Neural cell (in vitro differentiated cells): ENCODE results near the gene CABP2.

Experiments
- EP300 ChIP-seq: fragments of 450-650 bp; conservative IDR thresholded peaks from 2 replicates; pipeline ENCODE4 v1.6.1; 2014; ENCODE audit warnings: antibody characterized with exemption, mild to moderate bottlenecking, moderate library complexity; ENCODE audit not compliant: poor library complexity, severe bottlenecking
- EZH2 ChIP-seq: fragments of 200-600, 300-800 bp; shearing (Covaris generic), sonication (generic); IDR thresholded peaks from 2 replicates; pipeline ENCODE4 v1.6.1; 2014; ENCODE audit warnings: antibody characterized with exemption, low read length, borderline replicate concordance, mild to moderate bottlenecking; ENCODE audit not compliant: insufficient read depth, poor library complexity, severe bottlenecking
- TF ChIP-seq, protein P1 (sequence below): fragments of 450-650 bp; IDR thresholded peaks from 2 replicates; pipeline ENCODE4 v1.5.1; 2014; ENCODE audit warnings: antibody characterized with exemption, mild to moderate bottlenecking, moderate library complexity; ENCODE audit not compliant: poor library complexity, severe bottlenecking

DNA sequence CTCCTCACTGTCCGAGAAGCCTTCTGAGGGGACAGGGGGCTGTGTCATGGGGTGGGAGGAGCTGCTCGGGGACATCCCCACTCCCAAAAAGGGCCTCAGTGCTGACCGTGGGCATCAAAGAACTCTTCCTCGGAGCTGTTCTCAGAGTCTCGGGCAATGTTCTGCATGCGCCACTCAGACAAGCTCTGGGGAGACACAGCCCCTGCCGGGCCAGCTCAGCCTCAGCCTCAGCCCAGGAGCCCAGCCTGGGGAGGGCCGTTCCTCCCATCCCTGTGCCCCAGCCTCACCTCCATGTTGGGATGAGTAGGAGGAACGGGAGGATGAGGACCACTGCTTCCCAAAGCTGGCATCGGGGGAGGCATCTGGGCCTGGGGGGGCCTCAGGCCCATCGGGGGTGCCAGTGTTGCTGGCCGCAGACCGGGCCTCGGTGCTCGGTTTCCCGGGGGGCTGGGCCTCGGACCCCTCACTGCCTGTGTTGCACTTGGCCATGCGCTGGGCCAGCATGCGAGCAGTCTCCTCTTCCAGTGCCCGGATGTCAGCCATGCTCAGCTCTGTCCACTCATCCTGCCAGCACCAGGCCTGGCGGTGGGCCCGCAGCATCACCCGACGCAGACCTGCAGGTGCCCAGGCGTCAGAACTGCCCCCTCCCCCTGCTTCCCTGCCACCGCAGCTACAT, 23.3 kb downstream of the CABP2 start:
- TF ChIP-seq, protein P1, sequence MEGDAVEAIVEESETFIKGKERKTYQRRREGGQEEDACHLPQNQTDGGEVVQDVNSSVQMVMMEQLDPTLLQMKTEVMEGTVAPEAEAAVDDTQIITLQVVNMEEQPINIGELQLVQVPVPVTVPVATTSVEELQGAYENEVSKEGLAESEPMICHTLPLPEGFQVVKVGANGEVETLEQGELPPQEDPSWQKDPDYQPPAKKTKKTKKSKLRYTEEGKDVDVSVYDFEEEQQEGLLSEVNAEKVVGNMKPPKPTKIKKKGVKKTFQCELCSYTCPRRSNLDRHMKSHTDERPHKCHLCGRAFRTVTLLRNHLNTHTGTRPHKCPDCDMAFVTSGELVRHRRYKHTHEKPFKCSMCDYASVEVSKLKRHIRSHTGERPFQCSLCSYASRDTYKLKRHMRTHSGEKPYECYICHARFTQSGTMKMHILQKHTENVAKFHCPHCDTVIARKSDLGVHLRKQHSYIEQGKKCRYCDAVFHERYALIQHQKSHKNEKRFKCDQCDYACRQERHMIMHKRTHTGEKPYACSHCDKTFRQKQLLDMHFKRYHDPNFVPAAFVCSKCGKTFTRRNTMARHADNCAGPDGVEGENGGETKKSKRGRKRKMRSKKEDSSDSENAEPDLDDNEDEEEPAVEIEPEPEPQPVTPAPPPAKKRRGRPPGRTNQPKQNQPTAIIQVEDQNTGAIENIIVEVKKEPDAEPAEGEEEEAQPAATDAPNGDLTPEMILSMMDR: no peak
- TF ChIP-seq EZH2: no peak
- TF ChIP-seq EP300: no peak
